HepG2 (cell line): ENCODE measurements around the gene NIBAN1. TPM values are rescaled to one million over a fixed set of nuclear protein-coding genes. Genes with fewer than 3 reads are reported as not detected.
"Not testable (repeated sequence)": the region's sequence is repeated elsewhere in the genome, so short reads cannot be mapped to it uniquely, and the experiment has no call there.

Experiments used
- ATAC-seq: fragments of 200-7000 bp; cut with Tn5 transposase; 3 replicates; pipeline ENCODE4 v1.9.1; 2020; ENCODE audit warnings: mild to moderate bottlenecking, moderate library complexity
- BruUV-seq: library from RNA; stranded (reverse); fragments of 400-500 nt; replicated peaks from 2 replicates; lab custom pipeline; 2021; lab: Mats Ljungman, UMichigan
- CTCF ChIA-PET: fragments of 300-600 bp; formaldehyde crosslinking; extraction: SDS; loops from one replicate; lab custom pipeline; 2021; ENCODE audit warnings: low total read pairs, inconsistent platforms, low intra/inter-chr PET ratio; lab: Yijun Ruan, JAX
- POLR2A ChIA-PET: fragments of 350-600 bp; sonication (Branson Sonifier 250); formaldehyde crosslinking; loops from one replicate; lab custom pipeline; 2020; ENCODE audit warnings: antibody characterized with exemption, inconsistent platforms; lab: Yijun Ruan, JAX
- DNase-seq: peaks from one replicate; pipeline ENCODE4 v3.0.0-alpha.2; 2015; ENCODE audit warnings: low spot score
- FAIRE-seq: peaks from 3 replicates; lab custom pipeline; 2011; peaks lifted over from hg19 to GRCh38; lab: Jason Lieb, UNC
- H2AFZ ChIP-seq: one replicate; pipeline ENCODE4 v1.6.1; 2011; ENCODE audit warnings: low read length, inconsistent platforms
- H3K27ac ChIP-seq: fragments of 300-600 bp; 3 replicates; pipeline ENCODE4 v1.8.0; 2011; ENCODE audit warnings: mixed run types, mild to moderate bottlenecking, mixed read lengths, low read length, inconsistent platforms; ENCODE audit not compliant: insufficient read depth; ENCODE audit errors: extremely low read length
- H3K27me3 ChIP-seq, 2 experiments: fragments of 200-600 bp in 1 of 2; 2 replicates in 1 of 2; 3 replicates in 1 of 2; pipeline versions ENCODE4 v1.6.0 to v1.8.0; 2011; ENCODE audit warnings: low read length in 2 of 2, mild to moderate bottlenecking in 2 of 2, moderate library complexity in 2 of 2, inconsistent platforms in 1 of 2; ENCODE audit not compliant: insufficient read depth in 2 of 2, control insufficient read depth in 1 of 2
- H3K36me3 ChIP-seq, 2 experiments: fragments of 200-600 bp in 1 of 2; replicated peaks in 1 of 2; 2 replicates in 1 of 2; 3 replicates in 1 of 2; pipeline versions ENCODE4 v1.5.1 to v1.8.0; 2011; ENCODE audit warnings: low read length in 2 of 2, inconsistent platforms in 1 of 2; ENCODE audit not compliant: insufficient read depth in 2 of 2, control insufficient read depth in 1 of 2
- H3K4me1 ChIP-seq: 2 replicates; pipeline ENCODE4 v1.5.1; 2012; ENCODE audit warnings: low read length, inconsistent platforms; ENCODE audit not compliant: insufficient read depth
- H3K4me2 ChIP-seq: 2 replicates; pipeline ENCODE4 v1.6.0; 2011; ENCODE audit warnings: low read depth, low read length, inconsistent platforms
- H3K4me3 ChIP-seq, 3 experiments: fragments of 200-600 bp in 1 of 3; sonication (generic), shearing (Covaris generic) in 1 of 3; replicated peaks in 1 of 3; 2 replicates each; pipeline ENCODE4 v1.5.1; 2011 to 2016; ENCODE audit warnings: low read length in 3 of 3, inconsistent platforms in 2 of 3, low read depth in 2 of 3, mild to moderate bottlenecking in 2 of 3, control low read depth in 1 of 3, mixed read lengths in 1 of 3; ENCODE audit not compliant: insufficient read depth in 1 of 3
- H3K79me2 ChIP-seq: one replicate; pipeline ENCODE4 v1.6.1; 2011; ENCODE audit warnings: low read length, inconsistent platforms; ENCODE audit not compliant: insufficient read depth
- H3K9ac ChIP-seq: 2 replicates; pipeline ENCODE4 v1.6.0; 2011; ENCODE audit warnings: mild to moderate bottlenecking, low read depth, low read length, inconsistent platforms; ENCODE audit not compliant: insufficient read depth
- H3K9me3 ChIP-seq: 2 replicates; pipeline ENCODE4 v1.5.1; 2012; ENCODE audit warnings: mild to moderate bottlenecking, low read length
- H4K20me1 ChIP-seq: 2 replicates; pipeline ENCODE4 v1.6.0; 2011; ENCODE audit warnings: inconsistent platforms, mild to moderate bottlenecking, low read length, moderate library complexity; ENCODE audit not compliant: insufficient read depth
- ZNF7 ChIP-seq: IDR thresholded peaks from 2 replicates; pipeline ENCODE4 v1.6.1; 2016; ENCODE audit warnings: missing biosample characterization, missing genetic modification reagents
- WGBS: methylation state at CpG from one replicate; pipeline ENCODE4 v1.1.6; 2017; ENCODE audit warnings: low lambda C conversion rate; 5-methylcytosine and 5-hydroxymethylcytosine counted together
- in situ Hi-C: cut with HindIII; loops from 2 replicates; pipeline ENCODE4 v1.10.0; 2017; ENCODE audit warnings: low pct_unique_long_range_greater_than_20kb; ENCODE audit not compliant: extremely low pct_ligation_motif_present
- intact Hi-C: fragments of 100-400 bp; cut with micrococcal nuclease; formaldehyde crosslinking; loops from one replicate; pipeline ENCODE4 v1.10.0; 2022; ENCODE audit not compliant: unreplicated experiment
- polyA plus RNA-seq, 8 experiments: library from polyadenylated mRNA; depleted of rRNA in 3 of 8; stranded (reverse) in 7 of 8; unstranded in 1 of 8; fragments of >200 nt; fragmentation: Illumina TruSeq in 4 of 8; extraction: Trizol in 4 of 8; gene quantifications; 2 replicates each; pipeline versions ENCODE4 v1.2.1 to v1.2.3, GENCODE V29; 2011 to 2016; ENCODE audit warnings: low read depth in 4 of 8, missing spikeins in 1 of 8, mixed read lengths in 1 of 8; ENCODE audit not compliant: insufficient read depth in 1 of 8
- total RNA-seq, 5 experiments: library from RNA; depleted of rRNA; stranded (reverse); fragments of >200 nt; fragmentation: Illumina TruSeq; extraction: Trizol; gene quantifications; 2 replicates each; pipeline ENCODE4 v1.2.3, GENCODE V29; 2016; ENCODE audit warnings: low read depth in 1 of 5

Gene NIBAN1
- total and polyA plus RNA-seq, 2 of the 13 experiments (the other 11 are each of a cell fraction or from before 2014, with no cell fraction given) = not detected

GRCh38 chr1:185008838-185009237, 34.5 kb upstream of the NIBAN1 start (continued):
- TF ChIP-seq ZNF7 = no peak

GRCh38 chr1:185001312-185001880, 27.1 kb upstream of the NIBAN1 start:
- CTCF ChIA-PET, intact Hi-C loops, BruUV-seq, ATAC-seq, H3K79me2 ChIP-seq, H3K4me3 ChIP-seq, H2AFZ ChIP-seq, H3K27ac ChIP-seq, H4K20me1 ChIP-seq, H3K4me2 ChIP-seq, H3K9me3 ChIP-seq, POLR2A ChIA-PET, H3K27me3 ChIP-seq, FAIRE-seq, DNase-seq, H3K36me3 ChIP-seq, H3K4me1 ChIP-seq, in situ Hi-C loops, H3K9ac ChIP-seq: not testable (repeated sequence)
- 66% methylated on average over 21 of the region's 26 CpGs for WGBS

GRCh38 chr1:184999974-185000373, 25.7 kb upstream of the NIBAN1 start:
- H2AFZ ChIP-seq, H3K79me2 ChIP-seq, H3K9ac ChIP-seq, H3K4me3 ChIP-seq, H3K36me3 ChIP-seq, H3K27ac ChIP-seq, DNase-seq, BruUV-seq, H4K20me1 ChIP-seq, H3K9me3 ChIP-seq, CTCF ChIA-PET, H3K27me3 ChIP-seq, H3K4me1 ChIP-seq, intact Hi-C loops, FAIRE-seq, in situ Hi-C loops, H3K4me2 ChIP-seq, ATAC-seq, POLR2A ChIA-PET: not testable (repeated sequence)
- 30% methylated on average over 6 of the region's 6 CpGs for WGBS
